Gastroesophageal sphincter (tissue), 4 donors: Measurements from ENCODE around the gene TBC1D10B. TPM values are rescaled to one million over a fixed set of nuclear protein-coding genes. Genes with fewer than 3 reads are reported as not detected.

Experiments used
- ATAC-seq: fragments of 150-250 bp; one replicate; pipeline ENCODE4 v1.9.1; 2016; ENCODE audit warnings: mild to moderate bottlenecking, moderate library complexity
- H3K27ac ChIP-seq, 4 donors: fragments of 200-600 bp; sonication (generic) in 3 of 4; 1 replicate in 3 of 4; 2 replicates in 1 of 4; pipeline ENCODE4 v1.5.1; 2016 to 2019
- H3K27me3 ChIP-seq: fragments of 200-600 bp; sonication (generic); one replicate; pipeline ENCODE4 v1.5.1; 2019
- H3K36me3 ChIP-seq, 2 donors: fragments of 200-600 bp; sonication (generic); one replicate each; pipeline ENCODE4 v1.5.1; 2019; ENCODE audit warnings: control low read depth in 1 of 2
- H3K4me1 ChIP-seq, 3 donors: fragments of 200-600 bp; sonication (generic); 1 replicate in 2 of 3; 2 replicates in 1 of 3; pipeline ENCODE4 v1.5.1; 2016 to 2019; ENCODE audit warnings: control low read depth in 2 of 3
- H3K4me3 ChIP-seq, 2 donors: fragments of 200-600 bp; sonication (generic); one replicate each; pipeline ENCODE4 v1.5.1; 2019; ENCODE audit warnings: mild to moderate bottlenecking in 1 of 2, moderate library complexity in 1 of 2
- H3K9me3 ChIP-seq, 3 donors: fragments of 200-600 bp; sonication (generic); one replicate each; pipeline ENCODE4 v1.5.1; 2017 to 2019; ENCODE audit warnings: control low read depth in 2 of 3
- EP300 ChIP-seq: sonication (generic); formaldehyde crosslinking; IDR thresholded peaks from one replicate; pipeline ENCODE4 v1.6.1; 2017; ENCODE audit warnings: antibody characterized with exemption, mild to moderate bottlenecking
- POLR2A ChIP-seq, 2 donors: fragments of 450-650 bp; IDR thresholded peaks; one replicate each; pipeline ENCODE4 v1.6.1; 2017; ENCODE audit warnings: antibody characterized with exemption in 2 of 2, mild to moderate bottlenecking in 2 of 2, moderate library complexity in 1 of 2
- POLR2AphosphoS5 ChIP-seq: sonication (generic); formaldehyde crosslinking; IDR thresholded peaks from one replicate; pipeline ENCODE4 v1.6.1; 2017; ENCODE audit warnings: antibody characterized with exemption
- WGBS, 2 donors: methylation state at CpG; one replicate each; pipeline ENCODE4 v1.1.5; 2018; ENCODE audit warnings: low coverage in 1 of 2; 5-methylcytosine and 5-hydroxymethylcytosine counted together
- total RNA-seq, 4 donors: library from RNA; depleted of rRNA; stranded (reverse); fragments of >200 nt; gene quantifications; one replicate each; pipeline ENCODE4 v1.1.0, GENCODE V29; 2016
- TF ChIP-seq, protein P1 (sequence below), 4 experiments: fragments of 200-600 bp in 2 of 4; fragments of 450-650 bp in 2 of 4; sonication (generic) in 1 of 4; IDR thresholded peaks; one replicate each; pipeline ENCODE4 v1.5.1; 2017 to 2019; ENCODE audit warnings: antibody characterized with exemption in 4 of 4, mild to moderate bottlenecking in 2 of 4, moderate library complexity in 2 of 4

Gene TBC1D10B
- total RNA-seq, 4 donors from 2014 or later = 17.1 to 40.9 (median 20.4) TPM

DNA sequence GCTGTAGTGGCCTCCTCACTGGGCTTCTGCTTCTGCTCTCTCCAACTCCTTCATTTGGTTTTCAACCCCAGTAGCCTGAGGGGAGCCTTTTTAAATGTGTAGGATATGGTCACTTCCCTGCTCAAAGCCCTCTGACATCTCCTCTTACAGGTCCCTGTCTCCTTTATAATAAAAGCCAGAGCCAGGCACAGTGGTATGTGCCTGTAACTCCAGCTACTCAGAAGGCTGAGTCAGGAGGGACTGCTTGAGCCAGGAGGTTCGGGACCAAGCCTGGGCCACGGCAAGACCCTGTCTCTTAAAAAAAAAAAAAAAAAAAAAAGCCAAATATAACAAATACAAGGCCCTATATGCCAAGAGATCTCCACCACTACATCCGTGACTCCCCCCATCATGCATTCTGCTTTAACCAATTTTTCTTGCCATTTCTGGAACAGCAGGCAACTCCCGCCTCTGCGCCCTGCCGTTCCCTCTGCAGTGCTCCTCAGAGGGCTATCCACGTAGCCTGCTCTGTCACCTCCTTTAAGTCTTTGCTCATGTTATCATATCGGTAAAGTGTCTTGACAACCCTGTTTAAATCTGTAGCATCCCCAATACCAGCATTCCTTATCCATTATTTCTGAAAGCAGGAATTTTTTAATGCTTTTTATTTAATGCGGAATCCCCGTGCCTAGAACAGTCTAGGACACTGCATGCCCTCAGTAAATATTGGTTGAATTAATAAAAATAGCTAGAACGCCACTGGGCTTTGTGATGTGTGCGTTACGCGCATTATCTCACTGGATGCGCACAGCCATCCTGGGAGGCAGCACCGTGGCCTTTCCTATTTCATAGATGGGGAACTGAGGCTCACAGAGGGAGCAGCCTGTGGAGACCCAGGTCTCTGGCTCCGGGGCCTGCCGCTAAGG lies 46.6 kb upstream of the TBC1D10B start:
- H3K27ac ChIP-seq = peak overlapping the region in 3 of 4 donors; percentile 87 to 93 (median 88)
- TF ChIP-seq POLR2A (IDR thresholded peaks at IDR 0.05) = no peak
- no peak for TF ChIP-seq POLR2AphosphoS5
- TF ChIP-seq, protein P1, sequence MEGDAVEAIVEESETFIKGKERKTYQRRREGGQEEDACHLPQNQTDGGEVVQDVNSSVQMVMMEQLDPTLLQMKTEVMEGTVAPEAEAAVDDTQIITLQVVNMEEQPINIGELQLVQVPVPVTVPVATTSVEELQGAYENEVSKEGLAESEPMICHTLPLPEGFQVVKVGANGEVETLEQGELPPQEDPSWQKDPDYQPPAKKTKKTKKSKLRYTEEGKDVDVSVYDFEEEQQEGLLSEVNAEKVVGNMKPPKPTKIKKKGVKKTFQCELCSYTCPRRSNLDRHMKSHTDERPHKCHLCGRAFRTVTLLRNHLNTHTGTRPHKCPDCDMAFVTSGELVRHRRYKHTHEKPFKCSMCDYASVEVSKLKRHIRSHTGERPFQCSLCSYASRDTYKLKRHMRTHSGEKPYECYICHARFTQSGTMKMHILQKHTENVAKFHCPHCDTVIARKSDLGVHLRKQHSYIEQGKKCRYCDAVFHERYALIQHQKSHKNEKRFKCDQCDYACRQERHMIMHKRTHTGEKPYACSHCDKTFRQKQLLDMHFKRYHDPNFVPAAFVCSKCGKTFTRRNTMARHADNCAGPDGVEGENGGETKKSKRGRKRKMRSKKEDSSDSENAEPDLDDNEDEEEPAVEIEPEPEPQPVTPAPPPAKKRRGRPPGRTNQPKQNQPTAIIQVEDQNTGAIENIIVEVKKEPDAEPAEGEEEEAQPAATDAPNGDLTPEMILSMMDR (IDR thresholded peaks at IDR 0.05) = no peak
- no peak for TF ChIP-seq EP300
- no peaks in the 10 kb centered on the region for H3K9me3 ChIP-seq
- peak overlapping the region; percentile 24 to 69 for H3K4me3 ChIP-seq
- ATAC-seq = peak; percentile 2
- H3K36me3 ChIP-seq = peaks cover 0 to 32% of the 10 kb centered on the region in 2 donors
- no peaks in the 10 kb centered on the region for H3K27me3 ChIP-seq
- 75 to 81% methylated on average over 6 to 10 of the region's 18 CpGs for WGBS, 2 donors
- H3K4me1 ChIP-seq = peaks cover 0 to 23% (median 3%) of the 10 kb centered on the region in 3 donors

DNA sequence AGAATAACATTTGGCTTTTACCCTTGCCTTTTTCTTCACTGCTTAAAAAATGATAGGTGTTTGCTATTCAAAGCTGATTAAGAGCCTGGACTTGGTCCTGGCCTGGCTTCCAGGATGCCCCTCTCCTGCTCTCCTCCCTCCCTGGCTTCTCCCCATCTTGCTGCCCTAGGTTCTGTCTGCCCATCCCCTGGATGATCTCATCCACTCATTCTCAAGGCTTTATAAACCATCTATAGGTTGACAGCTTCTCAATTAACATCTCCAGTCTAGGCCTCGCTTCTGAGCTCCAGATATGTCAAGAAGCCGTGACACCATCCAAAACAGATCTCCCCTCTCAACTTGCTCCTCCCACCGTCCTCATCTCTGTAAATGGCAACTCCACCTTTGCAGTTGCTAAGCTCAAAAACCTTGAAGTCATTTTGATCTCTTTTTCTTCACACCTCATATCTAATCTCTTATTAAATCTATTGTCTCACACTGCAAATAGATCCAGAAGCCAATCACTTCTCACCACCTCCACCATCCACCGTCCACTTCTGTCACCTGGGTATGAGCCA lies 45.8 kb upstream of the TBC1D10B start:
- peaks cover 0 to 31% of the 10 kb centered on the region in 2 donors for H3K36me3 ChIP-seq
- H3K27me3 ChIP-seq = no peaks in the 10 kb centered on the region
- no peak for ATAC-seq
- 84 to 87% methylated on average over 4 of the region's 4 CpGs for WGBS, 2 donors
- no peak overlapping the region for H3K4me3 ChIP-seq
- no peak for TF ChIP-seq POLR2AphosphoS5
- TF ChIP-seq, protein P1 (IDR thresholded peaks at IDR 0.05) = no peak
- TF ChIP-seq POLR2A (IDR thresholded peaks at IDR 0.05) = no peak
- TF ChIP-seq EP300 = no peak
- peaks cover 0 to 23% (median 3%) of the 10 kb centered on the region in 3 donors for H3K4me1 ChIP-seq
- no peaks in the 10 kb centered on the region for H3K9me3 ChIP-seq
- no peak overlapping the region for H3K27ac ChIP-seq

DNA sequence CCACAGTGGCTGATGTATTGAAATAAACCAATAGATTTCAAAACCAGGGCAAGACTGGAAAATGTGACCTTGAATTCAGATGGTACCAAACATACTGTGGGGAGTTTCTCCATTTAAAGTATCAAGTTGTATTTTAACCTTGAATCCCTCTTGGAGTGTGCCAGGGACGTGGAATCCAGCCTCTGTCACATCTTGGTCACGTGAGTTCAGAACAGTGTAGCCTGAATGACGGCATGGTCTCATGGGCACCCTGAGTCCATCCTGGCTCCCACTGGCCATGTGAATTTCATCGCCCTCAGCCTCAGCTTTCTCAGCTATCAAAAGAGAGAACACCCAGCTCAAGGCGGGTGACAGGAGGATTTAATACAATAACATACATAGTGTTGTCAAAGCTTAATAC lies 43.9 kb upstream of the TBC1D10B start:
- Histone ChIP-seq H3K4me1 (peaks cover 0 to 37% (median 9%) of the 10 kb centered on the region in 3 donors), H3K4me3 (no peak overlapping the region), H3K9me3 (no peaks in the 10 kb centered on the region), H3K27me3 (no peaks in the 10 kb centered on the region), H3K36me3 (peaks cover 0 to 28% of the 10 kb centered on the region in 2 donors), H3K27ac (no peak overlapping the region)
- TF ChIP-seq, protein P1 (IDR thresholded peaks at IDR 0.05) = no peak
- TF ChIP-seq EP300 (no peak), POLR2A (IDR thresholded peaks at IDR 0.05) (no peak), POLR2AphosphoS5 (no peak)
- no peak for ATAC-seq
- 40 to 85% methylated on average over 1 to 5 of the region's 5 CpGs for WGBS, 2 donors

DNA sequence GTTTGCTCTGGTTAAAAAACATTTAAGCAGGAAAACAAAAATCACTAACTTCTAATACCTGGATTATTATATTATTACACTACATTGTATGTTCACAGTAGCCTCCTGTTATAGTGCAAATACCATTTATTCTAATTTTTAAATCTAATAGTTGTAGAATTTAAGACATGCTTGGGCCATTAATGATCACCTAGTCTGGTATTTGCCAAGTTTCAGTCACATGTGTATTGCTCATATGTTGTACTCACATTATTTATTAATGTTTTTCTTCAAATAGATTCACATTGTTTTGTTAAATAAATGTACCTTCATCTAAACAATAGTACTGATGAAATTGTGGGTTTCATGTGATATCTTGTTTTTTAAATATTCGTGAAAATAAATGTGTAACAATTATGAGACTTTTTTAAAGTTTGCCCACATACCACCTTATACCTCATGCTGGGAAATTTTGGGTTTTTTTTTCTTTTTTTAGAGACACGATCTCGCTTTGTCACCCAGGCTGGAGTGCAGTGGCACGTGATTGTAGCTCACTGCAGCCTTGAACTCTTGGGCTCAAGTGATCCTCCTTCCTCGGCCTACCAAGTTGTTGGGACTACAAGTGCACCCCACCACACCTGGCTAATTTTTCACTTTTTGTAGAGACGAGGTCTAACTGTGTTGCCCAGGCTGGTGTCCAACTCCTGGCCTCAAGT lies 43.0 kb upstream of the TBC1D10B start:
- ATAC-seq = no peak
- Histone ChIP-seq H3K4me3 (no peak overlapping the region), H3K4me1 (peaks cover 0 to 42% (median 11%) of the 10 kb centered on the region in 3 donors), H3K27ac (no peak overlapping the region), H3K36me3 (peaks cover 0 to 28% of the 10 kb centered on the region in 2 donors), H3K9me3 (no peaks in the 10 kb centered on the region), H3K27me3 (no peaks in the 10 kb centered on the region)
- TF ChIP-seq EP300 = no peak
- TF ChIP-seq, protein P1 (IDR thresholded peaks at IDR 0.05) = no peak
- 81 to 87% methylated on average over 4 to 6 of the region's 6 CpGs for WGBS, 2 donors
